Stimulated activated CD4-positive, alpha-beta T cell treated with anti-CD3 and anti-CD28 coated beads, Interleukin-2, amount 100 ng/mL, for 24 hours (primary cell): ENCODE data around the gene CD68.
"Not testable (repeated sequence)": the region's sequence is repeated elsewhere in the genome, so short reads cannot be mapped to it uniquely, and the experiment has no call there.

ENCODE experiments used
- DNase-seq, 2 donors: peaks; one replicate each; pipeline ENCODE4 v3.0.0-alpha.2; 2020

Gene CD68

DNA sequence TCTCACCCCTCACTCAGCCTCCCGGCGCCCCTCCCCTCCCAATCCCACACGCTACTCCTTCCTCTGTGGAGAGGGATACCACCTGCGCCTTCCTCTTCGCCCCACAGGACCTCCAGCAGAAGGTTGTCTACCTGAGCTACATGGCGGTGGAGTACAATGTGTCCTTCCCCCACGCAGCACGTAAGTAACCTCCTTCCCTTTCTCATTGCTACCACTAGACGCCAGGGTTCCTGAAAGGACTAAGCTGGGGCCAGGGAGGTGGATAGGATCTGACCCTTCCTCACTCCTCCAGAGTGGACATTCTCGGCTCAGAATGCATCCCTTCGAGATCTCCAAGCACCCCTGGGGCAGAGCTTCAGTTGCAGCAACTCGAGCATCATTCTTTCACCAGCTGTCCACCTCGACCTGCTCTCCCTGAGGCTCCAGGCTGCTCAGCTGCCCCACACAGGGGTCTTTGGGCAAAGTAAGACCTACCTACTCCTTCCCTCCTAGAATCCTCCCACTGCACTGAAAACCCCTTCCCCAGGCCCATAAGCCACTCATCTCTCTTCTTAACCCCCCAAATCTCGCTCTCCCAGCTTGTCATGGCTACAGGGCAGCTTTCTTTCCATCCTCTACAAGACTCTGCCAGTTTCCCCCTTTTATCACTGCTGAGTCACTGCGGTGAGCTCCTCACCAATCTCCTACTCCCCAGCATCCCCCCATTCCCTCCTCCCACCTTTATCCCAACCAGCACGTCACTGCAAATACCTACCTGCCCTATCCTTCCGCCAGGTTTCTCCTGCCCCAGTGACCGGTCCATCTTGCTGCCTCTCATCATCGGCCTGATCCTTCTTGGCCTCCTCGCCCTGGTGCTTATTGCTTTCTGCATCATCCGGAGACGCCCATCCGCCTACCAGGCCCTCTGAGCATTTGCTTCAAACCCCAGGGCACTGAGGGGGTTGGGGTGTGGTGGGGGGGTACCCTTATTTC, 1.5 kb downstream of the CD68 start:
- no peak for DNase-seq

DNA sequence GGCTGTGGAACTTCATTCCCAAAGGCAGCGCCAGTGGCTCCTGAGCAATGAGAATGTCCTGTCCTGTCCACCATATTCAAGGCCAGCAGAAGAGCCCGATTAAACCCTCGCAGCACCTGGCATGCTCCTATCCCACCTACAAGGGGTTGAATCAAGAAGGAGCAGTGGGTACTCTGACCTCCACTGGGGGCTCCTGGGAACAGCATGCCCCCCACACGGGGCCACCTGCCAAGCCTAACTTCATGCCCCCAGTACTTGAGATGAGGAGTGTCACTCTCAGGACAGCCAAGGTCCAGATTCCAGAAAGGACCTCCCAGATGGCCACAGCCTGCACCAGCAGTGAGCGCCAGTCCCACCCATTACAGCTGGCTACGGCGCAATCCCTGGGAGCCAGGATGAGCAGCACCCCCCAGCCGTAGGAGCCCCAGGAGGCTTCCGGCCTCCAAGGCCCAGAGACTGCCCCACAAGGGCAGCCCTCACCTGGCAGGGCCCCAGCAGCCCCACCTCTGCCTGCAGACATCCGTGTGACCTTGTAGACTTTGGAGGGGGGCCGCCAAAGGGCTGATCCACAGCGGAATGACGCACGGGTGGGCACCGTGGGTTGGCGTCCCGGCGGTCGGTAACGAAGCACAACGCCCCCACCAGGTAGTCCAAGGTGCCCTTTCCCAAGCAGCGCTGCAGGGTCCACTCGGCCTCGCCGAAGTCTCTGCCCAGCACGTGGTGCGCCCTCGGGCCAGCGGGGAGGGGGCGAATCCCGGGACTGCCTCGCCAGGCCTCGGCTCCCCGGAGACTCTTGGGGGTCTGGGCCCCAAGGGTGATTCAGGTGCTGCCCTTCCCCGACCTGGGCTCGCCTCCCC, 3.2 kb downstream of the CD68 start:
- DNase-seq = no peak

DNA sequence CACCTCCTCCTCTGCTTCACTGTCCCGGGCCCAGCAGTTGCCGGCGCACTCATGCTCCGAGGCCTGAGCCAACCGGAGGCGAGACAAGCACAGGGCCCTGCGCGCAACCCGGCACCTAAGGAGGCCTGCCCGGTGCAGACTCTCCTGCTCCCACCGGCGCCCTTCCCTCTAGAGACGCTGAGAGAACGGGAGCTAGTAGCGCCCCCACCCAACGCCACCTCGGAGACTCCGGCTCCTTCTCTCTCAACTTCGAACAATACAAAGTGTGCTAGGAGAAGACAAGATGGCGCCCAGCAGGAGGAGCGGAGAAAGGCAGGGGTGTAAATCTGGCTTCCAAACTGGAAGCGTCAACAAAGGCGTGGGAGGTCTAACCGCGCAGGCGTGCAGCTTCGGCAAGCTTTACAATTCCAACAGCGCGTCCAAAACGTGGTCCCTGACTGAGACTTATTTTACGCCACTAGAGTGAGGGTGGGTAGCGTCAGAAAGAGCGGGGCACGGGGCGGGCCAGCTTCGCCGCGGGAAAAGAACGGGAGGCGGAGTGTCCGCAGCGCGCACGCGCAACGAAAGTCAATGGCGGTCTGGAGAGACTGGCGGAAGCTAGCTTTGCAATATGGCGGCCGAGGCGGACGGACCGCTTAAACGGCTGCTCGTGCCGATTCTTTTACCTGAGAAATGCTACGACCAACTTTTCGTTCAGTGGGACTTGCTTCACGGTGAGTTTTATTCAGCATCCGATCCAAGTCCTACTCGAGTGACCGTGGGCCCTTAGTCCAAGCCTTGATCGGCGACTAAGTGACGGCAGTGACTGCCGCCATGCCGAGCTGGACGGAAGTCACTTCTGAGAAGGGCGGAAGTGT, 4.0 kb downstream of the CD68 start, which contains the start of gene MPDU1:
Gene MPDU1 (plus strand): TSS at position 600 of the 857 bp plus-strand sequence. CDS start 11 bp downstream, at position 611.
- peak; percentile 94 to 95 for DNase-seq

DNA sequence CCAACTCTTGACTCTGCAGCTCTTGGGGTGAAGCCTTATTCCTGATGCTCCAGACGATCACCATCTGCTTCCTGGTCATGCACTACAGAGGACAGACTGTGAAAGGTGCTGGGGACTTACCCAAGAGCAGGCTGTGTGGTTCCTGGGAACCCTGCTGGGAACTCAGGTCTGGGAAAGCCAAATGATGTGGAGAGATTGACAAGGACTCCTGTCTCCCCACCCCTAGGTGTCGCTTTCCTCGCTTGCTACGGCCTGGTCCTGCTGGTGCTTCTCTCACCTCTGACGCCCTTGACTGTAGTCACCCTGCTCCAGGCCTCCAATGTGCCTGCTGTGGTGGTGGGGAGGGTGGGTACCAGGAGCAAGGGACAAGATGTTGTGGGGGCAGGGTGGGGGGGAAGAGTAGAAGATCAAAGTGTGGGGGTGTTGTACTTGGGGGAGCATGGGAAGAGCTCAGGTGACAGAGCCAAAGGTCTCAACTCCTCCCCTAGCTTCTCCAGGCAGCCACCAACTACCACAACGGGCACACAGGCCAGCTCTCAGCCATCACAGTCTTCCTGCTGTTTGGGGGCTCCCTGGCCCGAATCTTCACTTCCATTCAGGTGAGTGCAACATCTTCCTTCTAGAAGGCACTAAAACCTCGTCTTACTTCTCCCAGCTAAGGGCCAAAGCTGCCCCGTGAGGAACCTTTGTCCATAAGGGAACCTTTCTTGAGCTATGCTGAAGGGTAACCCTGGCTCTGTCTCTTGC, 7.4 kb downstream of the CD68 start:
- DNase-seq = no peak

DNA sequence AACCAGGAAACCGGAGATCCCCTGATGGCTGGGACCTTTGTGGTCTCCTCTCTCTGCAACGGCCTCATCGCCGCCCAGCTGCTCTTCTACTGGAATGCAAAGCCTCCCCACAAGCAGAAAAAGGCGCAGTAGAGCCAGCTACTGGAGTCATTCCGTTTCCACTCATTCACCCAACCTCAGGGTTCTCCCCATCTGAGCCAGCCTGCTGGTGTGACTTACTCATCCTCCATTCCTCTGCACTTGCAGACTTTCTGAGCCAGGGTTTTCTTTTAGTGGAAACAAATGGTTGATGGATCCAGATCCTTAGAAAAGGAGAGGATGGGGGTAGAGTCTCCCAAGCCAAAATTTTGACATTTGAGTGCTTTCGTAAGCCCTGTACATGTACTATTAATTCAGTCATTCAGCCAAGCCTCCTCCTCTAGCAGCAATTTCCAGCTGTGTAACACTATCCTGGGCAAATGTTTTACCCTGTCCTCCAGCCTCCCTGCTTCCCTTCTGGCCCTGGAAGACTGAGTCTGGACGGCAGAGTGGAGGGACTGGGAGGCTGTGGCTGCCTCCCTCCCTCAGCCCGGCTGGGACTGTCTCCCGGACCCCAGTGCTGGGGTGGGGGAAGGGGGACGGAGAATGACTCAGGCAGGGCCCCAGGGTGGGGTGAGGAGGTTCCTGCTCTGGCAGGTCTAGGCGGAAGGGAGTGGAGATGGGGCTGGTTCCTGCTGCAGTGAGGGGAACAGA, 8.1 kb downstream of the CD68 start:
- no peak for DNase-seq

DNA sequence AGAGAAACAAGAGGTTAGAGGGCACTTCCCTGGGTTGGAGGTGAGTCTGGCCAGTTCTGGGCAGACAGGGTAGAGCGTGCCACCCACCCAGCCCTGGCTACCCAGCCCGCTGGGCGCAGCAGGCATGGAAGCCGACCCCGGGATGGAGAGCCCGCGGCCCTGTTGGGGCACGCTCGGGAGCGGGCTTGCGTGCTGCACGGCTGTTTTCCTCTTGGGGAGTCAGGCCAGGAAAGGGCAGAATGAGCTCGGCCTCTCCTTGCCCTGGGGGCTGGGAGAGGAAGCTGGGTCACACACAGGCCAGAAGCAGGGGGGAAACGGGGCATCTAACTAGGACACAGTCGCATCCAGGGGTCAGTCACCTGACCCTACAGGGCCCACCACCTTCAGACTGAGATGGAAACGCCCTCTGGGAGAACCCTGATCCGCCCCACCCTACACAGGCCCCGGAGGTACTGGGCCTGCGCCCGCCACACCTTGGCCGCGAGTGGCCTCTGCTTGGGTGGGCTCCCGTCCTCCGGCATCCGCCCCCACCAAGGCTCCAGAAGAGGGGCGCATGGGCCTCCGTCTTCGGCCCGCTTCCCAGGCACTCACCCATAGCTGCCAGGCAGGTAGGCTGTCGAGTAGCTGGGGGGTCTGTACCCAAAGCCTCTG, 9.2 kb downstream of the CD68 start:
- DNase-seq = no peak

DNA sequence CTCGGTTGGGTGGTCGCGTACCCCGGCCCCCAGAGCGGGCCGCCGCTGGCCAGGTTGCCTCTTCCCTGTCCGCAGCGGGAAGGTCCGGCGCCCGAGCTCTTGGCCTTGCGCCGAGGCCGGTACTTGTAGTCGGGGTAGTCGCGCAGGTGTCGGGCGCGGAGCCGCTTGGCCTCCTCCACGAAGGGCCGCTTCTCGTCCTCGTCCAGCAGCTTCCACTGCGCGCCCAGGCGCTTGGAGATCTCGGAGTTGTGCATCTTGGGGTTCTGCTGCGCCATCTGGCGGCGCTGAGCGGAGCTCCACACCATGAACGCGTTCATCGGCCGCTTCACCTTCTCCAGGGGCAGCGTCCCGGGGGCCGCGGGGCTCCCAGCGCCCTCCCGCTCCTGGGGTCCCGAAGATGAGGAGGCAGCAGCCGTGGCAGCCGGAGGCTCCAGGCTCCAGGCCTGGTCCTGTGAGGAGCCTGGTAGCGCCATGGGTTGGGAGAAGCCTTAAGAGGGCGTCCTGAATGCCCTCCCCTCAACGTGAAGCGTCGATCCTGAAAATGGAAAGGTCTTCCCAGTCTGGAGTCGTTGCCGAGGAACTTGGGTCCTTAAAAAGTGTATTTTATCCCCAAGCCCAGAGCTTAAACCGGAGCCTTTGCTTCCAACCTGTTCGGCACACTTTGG, 9.9 kb downstream of the CD68 start:
- peak; percentile 65 to 73 for DNase-seq

DNA sequence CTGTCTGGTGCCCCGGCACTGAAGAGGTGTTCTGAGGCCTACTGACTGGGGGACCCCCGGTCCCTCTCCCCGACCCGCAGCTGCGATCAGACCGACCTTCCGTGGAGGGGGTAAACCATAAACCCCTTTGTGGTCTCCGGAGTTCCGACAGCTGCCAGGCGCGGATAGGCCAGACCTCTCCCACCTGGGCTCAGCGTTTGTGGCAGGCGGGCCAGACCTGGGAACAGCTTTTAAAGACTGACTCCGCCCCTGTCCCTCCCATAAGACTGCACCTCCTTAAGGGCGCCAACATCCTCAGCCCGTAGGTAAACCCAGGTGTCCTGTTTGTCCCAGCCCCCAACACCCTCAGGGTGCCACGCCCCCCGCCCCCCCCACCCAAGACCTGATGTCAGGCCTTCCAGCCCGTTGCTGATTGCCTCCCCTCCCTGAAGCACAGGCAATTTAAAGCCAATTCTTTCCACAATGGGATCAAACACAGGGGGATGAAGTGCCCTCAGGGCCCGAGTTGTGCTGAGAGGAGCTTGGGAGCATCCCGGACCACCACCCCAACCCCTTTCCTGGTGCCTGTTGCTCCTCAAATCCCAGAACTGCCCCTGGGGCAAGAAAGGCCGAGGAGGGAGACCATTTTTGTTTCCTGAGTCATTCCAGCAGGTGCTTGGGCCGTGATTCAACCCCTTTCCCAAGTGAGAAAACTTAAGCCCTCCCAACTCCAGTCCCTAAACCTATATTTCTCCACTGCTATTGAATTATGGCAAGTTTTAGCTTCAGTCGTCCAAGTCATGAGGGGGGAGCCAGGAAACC, 10.7 kb downstream of the CD68 start, which contains the start of gene SOX15:
Gene SOX15 (minus strand): TSS at position 204 of the 801 bp plus-strand sequence. CDS start 418 bp downstream, outside the sequence.
- DNase-seq = no peak

DNA sequence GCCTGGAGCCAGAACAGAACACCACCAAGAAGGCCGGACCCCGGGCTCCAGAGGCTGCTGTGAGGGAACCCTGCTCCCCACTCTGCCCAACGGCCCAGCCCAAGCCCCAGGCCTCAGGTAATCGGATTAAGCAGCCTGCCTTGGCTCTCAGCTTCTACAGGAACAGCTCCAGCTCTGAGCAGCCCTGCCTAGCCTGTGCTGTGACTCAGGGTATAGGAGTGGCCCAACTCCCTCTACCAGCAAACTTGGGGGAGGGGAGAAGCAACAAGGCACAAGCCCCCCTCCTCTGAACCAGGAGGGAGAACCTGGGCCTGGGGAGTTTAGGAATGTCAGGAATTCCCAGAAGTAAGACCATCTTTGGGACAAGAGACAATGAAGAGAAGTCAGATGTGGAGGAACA, 11.3 kb downstream of the CD68 start:
- no peak for DNase-seq

DNA sequence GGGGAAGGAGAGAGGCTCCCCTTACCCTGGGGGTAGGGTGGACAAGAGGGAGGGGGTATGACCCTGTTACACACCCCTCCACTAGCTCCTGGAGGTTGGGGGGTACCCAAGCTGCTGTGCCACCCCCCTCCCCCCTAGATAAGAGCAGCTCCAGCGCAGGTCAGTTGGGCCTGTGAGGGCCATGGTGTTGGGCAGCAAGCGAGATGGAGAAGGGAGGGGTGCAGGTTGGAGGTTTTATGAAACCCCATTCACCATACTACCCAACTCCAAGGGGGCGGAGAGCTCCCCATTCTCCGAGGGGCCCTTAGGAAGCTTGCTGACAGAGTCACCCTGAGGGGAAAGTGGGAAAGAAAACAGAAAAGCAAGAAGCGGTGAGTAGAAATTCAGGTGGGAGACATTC, 12.2 kb downstream of the CD68 start:
- no peak for DNase-seq

DNA sequence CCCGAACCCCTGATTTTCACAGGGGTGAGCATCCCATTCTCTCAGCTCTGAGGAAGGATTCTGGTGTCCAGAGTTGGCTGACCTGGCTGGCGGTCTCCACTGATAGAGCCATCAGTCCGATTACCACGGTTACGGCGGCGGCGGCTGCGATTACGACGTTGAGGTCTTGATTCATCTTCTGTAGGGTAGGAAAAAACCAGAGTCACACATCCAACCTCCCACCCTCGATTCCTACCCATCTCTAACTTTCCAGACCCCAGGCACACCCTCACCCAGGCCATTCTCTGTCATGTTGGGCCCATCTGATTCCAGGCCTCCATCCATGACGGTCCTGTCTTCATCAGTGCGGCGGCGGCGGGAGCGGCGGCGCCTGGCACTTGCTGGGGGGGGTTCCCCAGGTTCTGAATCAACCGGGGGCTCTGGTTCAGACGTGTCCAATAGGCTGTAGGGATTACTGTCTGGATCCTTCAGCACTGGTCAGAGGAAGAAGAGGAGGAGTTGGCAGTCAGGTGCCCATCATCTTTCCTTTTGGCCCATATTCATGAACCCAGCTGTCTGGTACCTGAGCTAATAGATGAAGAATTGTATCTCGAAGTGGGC, 13.1 kb downstream of the CD68 start:
- DNase-seq = no peak

DNA sequence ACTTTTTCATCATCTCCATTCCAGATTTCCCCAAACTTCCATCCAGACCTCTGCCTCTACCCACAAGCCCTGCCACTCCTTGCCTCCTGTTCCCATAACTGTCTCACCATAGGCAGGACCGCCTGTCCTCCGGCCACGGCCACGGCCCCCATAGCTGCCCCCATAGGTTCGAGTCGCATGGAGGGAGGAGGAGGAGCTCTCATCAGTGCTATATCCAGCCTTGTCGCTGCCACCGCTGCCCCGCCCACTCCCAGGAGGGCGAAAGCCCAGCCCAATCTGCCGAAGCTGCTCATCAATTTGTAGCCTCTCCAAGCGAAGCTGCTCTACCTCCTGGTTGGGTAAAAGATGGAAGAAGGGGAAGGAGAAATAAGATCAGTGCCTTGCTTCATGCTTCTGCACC, 13.9 kb downstream of the CD68 start:
- no peak for DNase-seq

DNA sequence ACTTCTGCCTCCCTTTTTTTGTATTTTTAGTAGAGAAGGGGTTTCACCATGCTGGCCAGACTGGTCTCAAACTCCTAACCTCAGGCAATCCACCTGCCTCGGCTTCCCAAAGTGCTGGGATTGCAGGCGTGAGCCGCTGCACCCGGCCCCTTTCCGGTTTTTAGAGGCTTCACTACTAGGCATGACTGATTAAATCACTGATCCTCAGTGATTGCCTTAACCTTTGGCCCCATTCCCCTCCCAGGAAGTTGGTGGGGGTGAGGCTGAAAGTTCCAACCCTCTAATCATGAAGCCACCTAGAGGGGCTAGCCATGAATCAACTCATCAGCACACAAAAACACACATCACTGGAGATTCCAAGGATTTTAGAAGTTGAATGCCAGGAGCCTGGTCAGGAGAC, 18.1 kb downstream of the CD68 start:
- DNase-seq = not testable (repeated sequence)

DNA sequence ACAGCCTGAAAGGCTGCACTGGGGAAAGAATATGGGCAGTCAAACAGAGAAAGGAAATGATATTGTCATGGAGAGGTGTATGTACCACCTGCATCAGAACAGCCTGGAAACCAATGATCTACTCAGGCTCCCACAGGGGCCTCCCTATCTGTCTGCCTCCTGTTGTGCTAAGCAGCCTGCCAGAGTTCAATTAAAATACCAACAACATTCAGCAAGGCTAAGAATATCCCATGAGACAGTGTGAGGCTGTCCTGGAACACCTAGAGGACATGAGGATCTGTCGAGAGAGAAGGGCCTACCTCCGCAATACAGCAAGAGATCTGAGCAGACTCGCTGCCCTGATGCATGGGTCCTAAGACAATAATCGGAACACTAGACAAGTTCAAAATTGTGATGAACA, 26.8 kb downstream of the CD68 start:
- no peak for DNase-seq

DNA sequence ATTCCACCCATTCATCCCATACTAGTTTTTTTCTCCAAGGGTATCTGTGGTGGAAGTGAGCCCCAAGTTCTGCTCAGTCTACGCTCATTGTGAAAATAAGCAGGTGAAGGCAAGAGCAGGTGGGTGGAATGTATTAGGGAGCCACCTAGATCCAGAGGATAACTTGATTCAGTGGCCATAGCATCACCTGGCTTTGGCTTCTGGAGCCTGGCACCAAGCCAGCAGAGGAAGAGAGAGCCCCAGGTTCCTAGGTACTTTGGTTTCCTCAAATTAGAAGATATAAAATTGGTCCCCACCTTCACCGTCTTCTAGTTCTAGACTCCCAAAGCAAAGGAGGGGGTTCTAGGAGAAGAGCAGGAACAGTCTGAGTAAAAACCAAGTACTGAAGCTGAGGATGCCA, 31.2 kb downstream of the CD68 start:
- DNase-seq = no peak

DNA sequence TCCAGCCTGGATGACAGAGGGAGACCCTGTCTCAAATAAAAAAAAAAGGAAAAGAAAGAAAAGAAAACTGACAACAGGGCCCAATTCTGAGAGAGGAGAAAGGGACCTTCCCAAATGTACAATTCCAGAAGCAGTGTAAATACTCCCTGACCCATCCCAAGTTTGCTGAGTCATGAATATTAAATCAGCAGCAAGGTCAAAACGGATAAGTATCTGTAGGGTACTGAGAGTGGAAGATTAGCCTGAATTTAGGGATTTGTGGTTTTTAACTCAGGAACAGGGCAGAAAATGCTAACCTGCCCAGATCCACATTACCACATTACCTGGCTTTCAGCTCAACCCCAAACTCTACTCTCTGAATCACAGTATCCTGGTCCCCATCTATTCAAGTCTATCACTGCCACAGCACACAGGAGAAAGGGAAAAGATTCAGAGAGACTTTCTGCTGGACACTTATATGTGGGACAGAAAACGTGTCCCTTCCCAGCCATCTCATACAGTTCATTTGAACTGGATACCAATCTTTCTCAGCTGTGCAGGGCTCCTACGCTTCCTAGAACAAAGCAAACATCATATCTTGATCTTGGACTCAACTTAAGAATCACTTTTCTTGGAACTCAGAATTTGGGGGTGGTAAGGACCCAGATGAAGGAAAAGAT, 32.3 kb downstream of the CD68 start:
- no peak for DNase-seq

DNA sequence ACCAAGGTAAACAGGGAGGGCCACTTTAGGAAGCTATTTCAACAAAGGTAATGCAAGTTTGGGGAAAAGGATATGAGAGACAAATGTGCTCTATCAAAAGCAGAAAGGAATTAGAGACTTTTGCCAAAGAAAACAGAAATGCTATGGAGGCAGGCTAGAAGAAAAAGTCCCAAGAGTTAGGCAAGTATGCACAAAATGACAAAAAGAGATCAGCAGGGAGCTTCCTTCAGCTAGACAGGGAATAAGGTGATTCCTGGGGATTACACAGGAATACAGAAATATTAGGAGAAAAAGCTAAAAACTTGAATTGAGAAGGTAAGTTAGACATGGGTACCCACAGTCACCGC, 32.8 kb downstream of the CD68 start:
- DNase-seq = no peak

DNA sequence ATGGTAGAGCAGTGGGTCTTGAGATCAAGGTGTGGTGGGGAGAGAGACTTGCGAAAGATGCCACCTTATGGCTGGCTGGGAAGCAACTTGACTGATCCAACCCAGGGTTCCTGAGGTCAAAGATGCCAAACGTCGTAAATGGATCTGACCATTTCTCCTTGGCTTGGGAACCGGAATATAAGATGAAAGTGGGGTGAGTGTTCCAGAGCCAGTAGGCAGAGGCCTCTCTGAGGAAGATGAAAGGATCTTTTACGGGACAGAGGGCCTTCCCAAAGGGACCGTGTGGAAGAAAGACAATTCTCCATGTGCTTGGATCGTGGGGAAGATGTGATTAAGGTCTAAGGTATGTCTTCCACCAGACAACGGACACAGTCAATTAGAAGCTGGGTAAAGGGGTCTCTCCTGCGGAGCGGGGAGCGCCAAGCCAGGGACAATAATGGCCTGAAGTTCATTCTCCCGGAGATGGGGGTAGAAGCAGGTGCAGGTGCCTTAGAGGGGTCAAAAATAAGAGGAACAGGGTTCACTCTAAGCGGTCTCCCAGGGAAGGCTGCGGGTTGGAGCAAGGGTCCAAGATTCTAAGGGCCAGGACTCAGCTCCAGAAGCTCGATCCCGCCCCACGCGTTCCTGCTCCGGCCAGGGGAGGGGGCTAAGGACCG, 34.5 kb downstream of the CD68 start:
- DNase-seq = no peak
